Neutrophil (primary cell): ENCODE data around the gene HOXB4.

Experiments used
- H3K27ac ChIP-seq: fragments of 200-600 bp; sonication (generic); 2 replicates; pipeline ENCODE4 v1.5.1; 2016; ENCODE audit warnings: mild to moderate bottlenecking, moderate library complexity
- H3K27me3 ChIP-seq: fragments of 200-600 bp; sonication (generic); 2 replicates; pipeline ENCODE4 v1.6.0; 2016; ENCODE audit warnings: mild to moderate bottlenecking
- H3K36me3 ChIP-seq: fragments of 200-600 bp; sonication (generic); 2 replicates; pipeline ENCODE4 v1.5.1; 2017
- H3K4me1 ChIP-seq, 2 experiments: fragments of 200-600 bp in 1 of 2; sonication (generic) in 1 of 2; 1 replicate in 1 of 2; 2 replicates in 1 of 2; pipeline versions ENCODE4 v1.5.1 to v1.6.1; 2013 to 2016; ENCODE audit warnings: low read depth in 1 of 2, low read length in 1 of 2, mild to moderate bottlenecking in 1 of 2, moderate library complexity in 1 of 2; ENCODE audit not compliant: control insufficient read depth in 1 of 2, insufficient read depth in 1 of 2
- H3K4me3 ChIP-seq, 2 experiments: fragments of 200-600 bp in 1 of 2; sonication (generic) in 1 of 2; 1 replicate in 1 of 2; 2 replicates in 1 of 2; pipeline ENCODE4 v1.5.1; 2013 to 2016; ENCODE audit warnings: low read depth in 1 of 2, low read length in 1 of 2, mild to moderate bottlenecking in 1 of 2, moderate library complexity in 1 of 2
- H3K9me3 ChIP-seq: fragments of 200-600 bp; sonication (generic); 2 replicates; pipeline ENCODE4 v1.5.1; 2016
- CTCF ChIP-seq: fragments of 200-600 bp; sonication (generic); IDR thresholded peaks from 2 replicates; pipeline ENCODE4 v1.5.1; 2016; ENCODE audit warnings: antibody characterized with exemption

The HOXB4 gene

GRCh38 chr17:48593126-48593829, 15.1 kb upstream of the HOXB4 start, which contains the start of gene HOXB5:
HOXB5 (minus strand) TSS chr17:48593779; CDS start chr17:48593682, 97 bp downstream.
- Histone ChIP-seq H3K4me1 (peaks cover 6 to 20% of the 10 kb centered on the region in 2 experiments), H3K9me3 (no peaks in the 10 kb centered on the region), H3K36me3 (no peaks in the 10 kb centered on the region), H3K4me3 (no peak within 1 kb of the TSS), H3K27me3 (peaks cover 100% of the 10 kb centered on the region), H3K27ac (no peak within 1 kb of the TSS)
- TF ChIP-seq CTCF, result no peak

GRCh38 chr17:48592577-48592976, 14.4 kb upstream of the HOXB4 start:
- no peaks in the 10 kb centered on the region for H3K9me3 ChIP-seq
- TF ChIP-seq CTCF, result no peak
- H3K4me1 ChIP-seq, result peaks cover 6 to 15% of the 10 kb centered on the region in 2 experiments
- H3K36me3 ChIP-seq, result no peaks in the 10 kb centered on the region
- H3K27ac ChIP-seq, result no peak overlapping the region
- H3K27me3 ChIP-seq, result peaks cover 100% of the 10 kb centered on the region
- H3K4me3 ChIP-seq, result no peak overlapping the region

GRCh38 chr17:48592057-48592514, 13.9 kb upstream of the HOXB4 start:
- no peak overlapping the region for H3K27ac ChIP-seq
- H3K9me3 ChIP-seq, result no peaks in the 10 kb centered on the region
- H3K36me3 ChIP-seq, result no peaks in the 10 kb centered on the region
- no peak for TF ChIP-seq CTCF
- H3K27me3 ChIP-seq, result peaks cover 100% of the 10 kb centered on the region
- H3K4me3 ChIP-seq, result no peak overlapping the region
- H3K4me1 ChIP-seq, result peaks cover 3 to 13% of the 10 kb centered on the region in 2 experiments

GRCh38 chr17:48591255-48592056, 13.3 kb upstream of the HOXB4 start:
- no peaks in the 10 kb centered on the region for H3K36me3 ChIP-seq
- no peaks in the 10 kb centered on the region for H3K9me3 ChIP-seq
- peaks cover 100% of the 10 kb centered on the region for H3K27me3 ChIP-seq
- H3K4me1 ChIP-seq, result peaks cover 5 to 14% of the 10 kb centered on the region in 2 experiments
- TF ChIP-seq CTCF, result no peak
- H3K4me3 ChIP-seq, result no peak overlapping the region
- H3K27ac ChIP-seq, result no peak overlapping the region

- peaks cover 100% of the 10 kb centered on the region for H3K27me3 ChIP-seq
- no peak for TF ChIP-seq CTCF
- H3K4me1 ChIP-seq, result peaks cover 12 to 21% of the 10 kb centered on the region in 2 experiments
- H3K27ac ChIP-seq, result no peak overlapping the region
- H3K9me3 ChIP-seq, result no peaks in the 10 kb centered on the region
- H3K36me3 ChIP-seq, result no peaks in the 10 kb centered on the region
- no peak overlapping the region for H3K4me3 ChIP-seq
Observed at GRCh38 chr17:48590607-48591161, 12.5 kb upstream of the HOXB4 start.
